ENCODE results near the gene KLHL6. TPM values are rescaled to one million over a fixed set of nuclear protein-coding genes. Genes with fewer than 3 reads are reported as not detected.

The KLHL6 gene
- total and polyA plus RNA-seq, 7 donors, result 0.12 to 1.3 (median 0.42) TPM

GRCh38 chr3:183491923-183492848, 63.3 kb downstream of the KLHL6 start:
- no peaks in the 10 kb centered on the region for H3K36me3 ChIP-seq (ENCODE audit: insufficient read depth in 1 of 2, low read depth in 1 of 2)
- no peak overlapping the region for H3K27ac ChIP-seq
- WGBS, 3 donors, result 89 to 94% (median 94%) methylated on average over 45 of the region's 45 CpGs
- peaks cover 27% of the 10 kb centered on the region for H3K4me1 ChIP-seq
- H3K4me3 ChIP-seq, result no peak overlapping the region
- peaks cover 7% of the 10 kb centered on the region for H3K9me3 ChIP-seq
- intact Hi-C loops (cut with DNase I), result no loop called here
- no peaks in the 10 kb centered on the region for H3K27me3 ChIP-seq (ENCODE audit: insufficient read depth in 3 of 3, low read length in 2 of 3)
- TF ChIP-seq CTCF (IDR thresholded peaks at IDR 0.05), result no peak
- DNase-seq (no peak), ATAC-seq (no peak)

GRCh38 chr3:183491109-183491922, 64.2 kb downstream of the KLHL6 start:
- H3K9me3 ChIP-seq, result peaks cover 7% of the 10 kb centered on the region
- H3K36me3 ChIP-seq (ENCODE audit: insufficient read depth in 1 of 2, low read depth in 1 of 2), result no peaks in the 10 kb centered on the region
- intact Hi-C loops (cut with DNase I), result no loop called here
- DNase-seq, result no peak
- H3K4me3 ChIP-seq, result no peak overlapping the region
- no peak for TF ChIP-seq CTCF (IDR thresholded peaks at IDR 0.05)
- peaks cover 27% of the 10 kb centered on the region for H3K4me1 ChIP-seq
- no peaks in the 10 kb centered on the region for H3K27me3 ChIP-seq (ENCODE audit: insufficient read depth in 3 of 3, low read length in 2 of 3)
- WGBS, 3 donors, result 89 to 91% (median 90%) methylated on average over 23 of the region's 23 CpGs
- no peak for ATAC-seq
- peak overlapping the region; percentile 87 for H3K27ac ChIP-seq

GRCh38 chr3:183490653-183491052, 64.9 kb downstream of the KLHL6 start:
- ATAC-seq (no peak), DNase-seq (no peak)
- no peaks in the 10 kb centered on the region for H3K27me3 ChIP-seq (ENCODE audit: insufficient read depth in 3 of 3, low read length in 2 of 3)
- peaks cover 27% of the 10 kb centered on the region for H3K4me1 ChIP-seq
- WGBS, 3 donors, result 71 to 77% (median 75%) methylated on average over 6 of the region's 6 CpGs
- TF ChIP-seq CTCF (IDR thresholded peaks at IDR 0.05), result no peak
- peak overlapping the region; percentile 87 for H3K27ac ChIP-seq
- intact Hi-C loops (cut with DNase I), result no loop called here
- no peaks in the 10 kb centered on the region for H3K36me3 ChIP-seq (ENCODE audit: insufficient read depth in 1 of 2, low read depth in 1 of 2)
- H3K4me3 ChIP-seq, result no peak overlapping the region
- peaks cover 3% of the 10 kb centered on the region for H3K9me3 ChIP-seq

- no peaks in the 10 kb centered on the region for H3K27me3 ChIP-seq (ENCODE audit: insufficient read depth in 3 of 3, low read length in 2 of 3)
- intact Hi-C loops (cut with DNase I), result no loop called here
- peak overlapping the region; percentile 37 for H3K4me3 ChIP-seq
- DNase-seq, result no peak
- no peaks in the 10 kb centered on the region for H3K9me3 ChIP-seq
- 58 to 71% (median 64%) methylated on average over 9 of the region's 9 CpGs for WGBS, 3 donors
- H3K4me1 ChIP-seq, result peaks cover 27% of the 10 kb centered on the region
- H3K27ac ChIP-seq, result peak overlapping the region; percentile 87
- ATAC-seq, result peak in 3 of 4 donors; percentile 10 to 18 (median 13)
- H3K36me3 ChIP-seq (ENCODE audit: insufficient read depth in 1 of 2, low read depth in 1 of 2), result no peaks in the 10 kb centered on the region
- TF ChIP-seq CTCF (IDR thresholded peaks at IDR 0.05), result no peak
Observed at GRCh38 chr3:183490211-183490601, 65.3 kb downstream of the KLHL6 start.
